T-helper 2 cell treated with Interferon-gamma antibody and Interleukin-4, amounts not matched to agents 5 μg/mL and 100 μg/mL, for 36 hours (primary cell): ENCODE measurements around the gene LRRC55.

Experiments
- DNase-seq: peaks from one replicate; pipeline ENCODE4 v3.0.0; 2021; ENCODE audit warnings: low spot score
- H3K27ac Mint-ChIP-seq: one replicate; pipeline ENCODE4 v1.8.0; 2021; ENCODE audit warnings: mild to moderate bottlenecking, mixed read lengths
- H3K27me3 Mint-ChIP-seq: one replicate; pipeline ENCODE4 v1.8.0; 2021; ENCODE audit warnings: low read depth, mixed read lengths
- H3K36me3 Mint-ChIP-seq: one replicate; pipeline ENCODE4 v1.8.0; 2021; ENCODE audit warnings: low read depth, mixed read lengths
- H3K4me1 Mint-ChIP-seq: one replicate; pipeline ENCODE4 v1.8.0; 2021; ENCODE audit warnings: low read depth, mixed read lengths
- H3K4me3 Mint-ChIP-seq: one replicate; pipeline ENCODE4 v1.8.0; 2022; ENCODE audit warnings: mild to moderate bottlenecking, moderate library complexity, mixed read lengths
- H3K9me3 Mint-ChIP-seq: one replicate; pipeline ENCODE4 v1.8.0; 2021; ENCODE audit warnings: mixed read lengths

LRRC55 gene

DNA sequence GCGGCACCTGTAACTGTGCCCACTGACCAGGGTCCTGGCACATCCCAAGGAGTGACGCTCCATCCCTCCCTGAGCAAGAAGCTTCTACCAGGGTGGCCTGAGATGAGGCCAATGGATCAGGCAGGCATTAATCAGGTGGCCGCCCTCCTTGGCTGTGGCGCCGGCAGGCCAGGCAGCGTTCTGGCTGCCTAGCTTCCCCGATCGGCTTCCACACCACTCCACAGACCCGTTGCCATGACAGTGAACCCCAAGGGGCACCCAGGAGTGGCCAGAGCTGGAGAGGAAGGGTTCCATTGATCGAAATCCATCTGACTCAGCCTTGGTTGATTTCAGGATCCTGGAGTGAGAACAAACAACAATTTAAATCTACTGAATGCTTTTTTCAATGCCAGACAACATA, 20.5 kb downstream of the LRRC55 start:
- H3K36me3 Mint-ChIP-seq: no peaks in the 10 kb centered on the region
- H3K4me3 Mint-ChIP-seq: no peak overlapping the region
- H3K27ac Mint-ChIP-seq: no peak overlapping the region

DNA sequence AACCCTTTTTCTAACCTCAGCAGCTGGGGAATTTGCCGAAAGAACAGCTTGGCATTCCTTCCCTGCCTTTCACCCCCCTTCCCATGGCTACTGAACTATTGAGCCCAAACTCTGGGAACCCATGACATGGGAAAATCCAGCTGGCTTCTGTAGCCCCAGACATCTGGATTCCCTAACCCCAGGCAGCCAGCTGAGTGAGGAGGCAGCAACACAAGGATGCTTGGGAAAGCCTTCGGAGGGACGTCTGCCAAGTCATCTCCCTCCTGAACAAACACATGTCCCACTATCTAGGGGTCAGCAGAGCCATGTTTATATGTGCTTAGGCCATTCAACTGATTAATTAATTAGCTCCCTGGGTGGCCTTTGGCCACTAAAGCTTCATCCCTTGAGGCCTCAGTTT, 21.6 kb downstream of the LRRC55 start:
- H3K36me3 Mint-ChIP-seq: no peaks in the 10 kb centered on the region
- no peaks in the 10 kb centered on the region for H3K27me3 Mint-ChIP-seq
- no peaks in the 10 kb centered on the region for H3K9me3 Mint-ChIP-seq
- no peak overlapping the region for H3K27ac Mint-ChIP-seq
- no peak for DNase-seq
- no peaks in the 10 kb centered on the region for H3K4me1 Mint-ChIP-seq
- no peak overlapping the region for H3K4me3 Mint-ChIP-seq

More for the DNA sequence above, 20.5 kb downstream of the LRRC55 start:
- Mint-ChIP-seq H3K27me3 (no peaks in the 10 kb centered on the region), H3K4me1 (no peaks in the 10 kb centered on the region), H3K9me3 (no peaks in the 10 kb centered on the region)
- DNase-seq: no peak

DNA sequence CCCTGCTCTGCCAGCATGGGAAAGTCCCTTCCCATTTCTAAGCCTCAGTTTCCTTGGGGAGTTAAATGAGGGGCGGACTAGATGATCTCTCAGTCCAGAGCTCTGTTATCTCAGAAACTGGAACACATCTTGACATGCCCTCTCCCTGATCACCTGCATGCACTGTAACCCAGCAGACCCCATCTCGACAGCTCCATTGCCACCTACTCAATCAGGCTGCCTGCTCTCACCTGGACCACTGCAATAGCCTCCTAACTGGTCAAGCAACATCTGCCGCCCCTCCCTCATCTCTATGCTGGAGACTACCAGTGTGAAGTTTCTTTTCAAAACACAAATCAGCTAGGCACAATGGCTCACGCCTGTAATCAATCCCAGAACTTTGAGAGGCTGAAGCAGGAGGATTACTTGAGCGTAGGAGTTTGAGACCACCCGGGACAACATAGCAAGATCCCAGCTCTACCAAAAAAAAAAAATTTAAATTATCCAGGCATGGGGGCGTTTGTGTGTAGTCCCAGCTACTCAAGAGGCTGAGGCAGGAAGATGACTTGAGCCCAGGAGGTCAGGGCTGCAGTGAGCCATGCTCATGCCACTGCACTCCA, 22.2 kb downstream of the LRRC55 start:
- Mint-ChIP-seq H3K9me3 (no peaks in the 10 kb centered on the region), H3K4me1 (no peaks in the 10 kb centered on the region), H3K27me3 (no peaks in the 10 kb centered on the region), H3K4me3 (no peak overlapping the region), H3K36me3 (no peaks in the 10 kb centered on the region), H3K27ac (no peak overlapping the region)
- no peak for DNase-seq

DNA sequence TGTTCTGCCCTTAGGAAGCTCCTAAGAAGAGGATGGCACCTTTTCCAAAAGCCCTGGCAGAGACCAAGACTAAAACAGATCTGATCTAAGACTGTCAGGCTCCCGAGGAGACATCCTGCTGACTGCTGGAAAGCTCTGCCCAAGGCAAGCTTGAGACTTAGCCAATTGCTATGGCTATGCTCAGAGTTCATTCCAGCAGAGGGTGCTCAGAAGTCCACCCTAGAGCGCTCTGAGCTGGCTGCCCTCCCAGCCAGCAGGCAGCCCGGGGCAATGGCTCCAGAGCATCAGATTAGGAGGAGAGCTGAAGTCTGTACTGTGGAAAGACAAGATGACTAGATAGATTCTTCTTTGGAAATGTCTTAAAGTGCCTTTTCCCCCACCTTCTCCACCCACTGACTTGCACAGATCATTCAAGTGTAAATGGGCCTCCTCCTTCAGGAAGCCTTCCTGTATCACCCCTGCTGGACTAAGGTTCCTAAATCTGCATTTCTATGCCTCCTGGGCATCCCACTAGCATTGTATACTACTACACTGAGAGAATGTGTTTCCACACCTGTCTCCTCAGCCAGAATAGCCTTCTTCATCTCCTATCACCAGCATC, 23.4 kb downstream of the LRRC55 start:
- H3K4me1 Mint-ChIP-seq: no peaks in the 10 kb centered on the region
- no peak for DNase-seq

DNA sequence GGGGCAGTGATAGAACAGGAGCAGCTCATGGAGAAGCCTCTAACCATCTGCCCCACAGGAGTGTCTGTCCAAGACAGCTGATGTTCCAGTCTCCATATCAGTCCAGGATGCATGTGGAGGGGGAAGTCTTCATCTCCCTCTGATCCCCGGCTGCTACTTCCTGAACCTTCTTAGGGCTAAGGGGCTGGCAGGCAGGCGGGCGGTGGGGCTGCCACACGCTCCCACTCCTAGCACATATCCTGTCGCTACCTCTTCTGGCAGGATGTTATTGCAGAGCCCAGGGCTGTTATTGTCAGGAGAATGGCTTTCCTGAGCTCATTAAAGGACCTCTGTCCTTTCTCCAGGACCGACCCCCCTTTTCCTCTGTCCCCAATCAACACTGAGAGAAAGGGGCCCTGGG, 25.4 kb downstream of the LRRC55 start:
- Mint-ChIP-seq H3K4me3 (no peak overlapping the region), H3K9me3 (no peaks in the 10 kb centered on the region), H3K36me3 (no peaks in the 10 kb centered on the region), H3K27ac (no peak overlapping the region), H3K27me3 (no peaks in the 10 kb centered on the region), H3K4me1 (no peaks in the 10 kb centered on the region)
- no peak for DNase-seq

More for the DNA sequence above, 23.4 kb downstream of the LRRC55 start:
- Mint-ChIP-seq H3K36me3 (no peaks in the 10 kb centered on the region), H3K4me3 (no peak overlapping the region), H3K27me3 (no peaks in the 10 kb centered on the region), H3K9me3 (no peaks in the 10 kb centered on the region), H3K27ac (no peak overlapping the region)

DNA sequence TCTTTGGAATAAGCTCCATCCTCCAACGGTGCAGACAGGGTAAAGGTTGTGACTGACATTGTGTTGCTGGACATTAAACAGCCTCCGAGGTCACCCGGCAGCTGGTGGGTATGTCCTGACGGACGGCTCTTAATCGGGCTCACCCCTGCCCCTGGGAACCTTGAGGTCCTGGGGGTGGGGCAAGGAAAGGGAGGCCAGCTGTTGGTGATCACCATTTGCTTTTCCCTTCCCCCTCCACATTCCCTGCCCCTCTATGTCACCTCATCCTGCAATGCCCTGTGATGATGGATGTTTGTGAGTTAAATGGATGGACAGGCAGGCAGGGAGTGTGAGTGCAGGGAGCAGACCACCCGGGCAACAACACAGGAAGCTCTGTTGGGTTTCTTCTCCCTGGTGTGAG, 29.0 kb downstream of the LRRC55 start:
- Mint-ChIP-seq H3K27me3 (no peaks in the 10 kb centered on the region), H3K4me3 (no peak overlapping the region), H3K27ac (no peak overlapping the region), H3K9me3 (no peaks in the 10 kb centered on the region), H3K4me1 (no peaks in the 10 kb centered on the region), H3K36me3 (no peaks in the 10 kb centered on the region)
- no peak for DNase-seq

DNA sequence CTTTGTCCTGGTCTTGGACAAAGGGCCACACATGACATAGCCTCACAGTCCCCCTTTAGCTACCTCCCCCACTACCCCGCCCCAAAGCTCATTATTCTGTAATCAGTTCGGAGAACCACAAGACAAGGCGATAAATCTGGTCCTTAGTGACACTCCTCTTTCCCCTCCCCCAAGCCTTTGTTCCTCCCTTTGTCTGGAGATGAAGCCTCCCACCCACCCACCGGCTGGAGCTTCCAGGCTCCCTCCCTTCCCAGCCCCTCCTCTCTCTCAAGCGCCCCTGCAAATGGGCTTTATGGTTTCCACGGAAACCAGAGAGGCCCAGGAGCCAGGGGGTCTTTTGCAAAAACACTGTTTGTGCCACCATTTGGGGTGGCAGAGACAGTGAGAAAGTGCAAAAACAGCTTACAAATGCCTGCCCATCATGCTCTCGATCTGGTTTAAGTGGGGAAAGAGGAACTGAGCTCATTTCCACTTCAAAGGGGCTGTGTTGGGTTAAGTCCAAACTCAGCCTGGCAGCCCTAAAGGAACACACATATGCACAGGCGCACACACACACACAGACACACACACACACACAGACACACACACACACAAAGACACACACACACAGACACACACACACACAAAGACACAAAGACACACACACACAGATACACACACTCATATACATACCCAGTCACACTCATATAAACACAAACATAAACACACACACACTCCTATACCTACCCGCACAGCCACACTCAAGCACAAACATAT, 31.8 kb downstream of the LRRC55 start:
- Mint-ChIP-seq H3K36me3 (no peaks in the 10 kb centered on the region), H3K4me3 (no peak overlapping the region), H3K27me3 (no peaks in the 10 kb centered on the region), H3K4me1 (no peaks in the 10 kb centered on the region), H3K9me3 (no peaks in the 10 kb centered on the region), H3K27ac (no peak overlapping the region)
- no peak for DNase-seq

DNA sequence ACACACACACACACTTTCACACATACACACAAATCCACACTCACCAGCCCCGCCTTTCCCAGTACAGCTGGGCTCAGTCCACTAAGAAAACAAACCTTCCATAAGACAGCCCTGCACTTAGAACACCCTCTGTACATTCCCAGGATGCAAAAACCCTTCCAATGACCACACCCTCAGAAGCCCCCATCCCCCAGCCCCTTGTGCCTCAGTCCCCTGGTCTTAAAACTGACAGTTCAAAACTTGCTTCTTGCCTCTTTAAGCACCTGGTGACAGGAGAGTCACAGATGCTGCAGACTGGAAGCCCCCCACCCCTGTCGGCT, 32.3 kb downstream of the LRRC55 start:
- no peak overlapping the region for H3K4me3 Mint-ChIP-seq
- no peaks in the 10 kb centered on the region for H3K4me1 Mint-ChIP-seq
- H3K36me3 Mint-ChIP-seq: no peaks in the 10 kb centered on the region
- no peaks in the 10 kb centered on the region for H3K27me3 Mint-ChIP-seq
- H3K27ac Mint-ChIP-seq: no peak overlapping the region
- H3K9me3 Mint-ChIP-seq: no peaks in the 10 kb centered on the region
- DNase-seq: no peak

DNA sequence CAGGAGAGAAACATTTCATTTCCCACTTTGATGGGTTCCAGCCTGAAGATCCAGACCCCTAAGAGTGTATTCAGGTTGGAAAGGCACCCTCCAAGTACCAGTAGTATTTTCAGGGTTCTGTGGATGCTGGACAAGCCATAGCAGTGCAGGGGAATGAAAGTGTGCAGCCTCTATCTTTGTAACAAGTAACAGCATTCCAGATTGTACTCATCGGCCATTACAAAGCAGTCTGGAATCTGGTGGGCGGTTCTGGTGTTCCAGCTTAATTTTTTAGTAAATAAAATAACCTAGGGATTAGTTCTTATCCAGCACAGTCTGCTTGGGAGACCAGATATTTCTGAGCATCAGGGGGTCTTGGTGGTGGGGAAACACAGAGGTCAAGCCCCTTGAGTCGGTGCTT, 32.7 kb downstream of the LRRC55 start:
- no peak overlapping the region for H3K4me3 Mint-ChIP-seq
- H3K27me3 Mint-ChIP-seq: no peaks in the 10 kb centered on the region
- DNase-seq: no peak
- no peaks in the 10 kb centered on the region for H3K36me3 Mint-ChIP-seq
- H3K4me1 Mint-ChIP-seq: no peaks in the 10 kb centered on the region
- no peaks in the 10 kb centered on the region for H3K9me3 Mint-ChIP-seq
- no peak overlapping the region for H3K27ac Mint-ChIP-seq

DNA sequence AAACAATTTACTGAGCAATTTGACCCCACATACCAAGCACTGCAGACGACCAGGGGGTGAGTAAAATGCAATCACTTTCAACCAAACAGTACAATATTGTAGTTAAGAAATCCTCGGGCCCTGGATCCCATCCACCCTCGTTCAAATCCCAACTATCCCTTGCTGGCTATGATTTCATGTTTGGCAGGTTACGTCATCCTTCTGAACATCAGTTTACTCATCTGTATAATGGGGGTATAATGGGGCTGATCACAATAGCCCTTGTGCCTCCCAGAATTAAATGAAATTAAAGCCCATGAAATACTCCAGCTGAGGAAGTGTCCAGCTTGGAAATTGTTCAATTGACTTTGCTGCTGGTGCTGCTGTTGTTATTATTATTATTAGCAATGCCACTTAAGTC, 34.7 kb downstream of the LRRC55 start:
- H3K4me1 Mint-ChIP-seq: no peaks in the 10 kb centered on the region
- no peak for DNase-seq
- H3K36me3 Mint-ChIP-seq: no peaks in the 10 kb centered on the region
- H3K4me3 Mint-ChIP-seq: no peak overlapping the region
- no peaks in the 10 kb centered on the region for H3K27me3 Mint-ChIP-seq
- no peaks in the 10 kb centered on the region for H3K9me3 Mint-ChIP-seq
- no peak overlapping the region for H3K27ac Mint-ChIP-seq

DNA sequence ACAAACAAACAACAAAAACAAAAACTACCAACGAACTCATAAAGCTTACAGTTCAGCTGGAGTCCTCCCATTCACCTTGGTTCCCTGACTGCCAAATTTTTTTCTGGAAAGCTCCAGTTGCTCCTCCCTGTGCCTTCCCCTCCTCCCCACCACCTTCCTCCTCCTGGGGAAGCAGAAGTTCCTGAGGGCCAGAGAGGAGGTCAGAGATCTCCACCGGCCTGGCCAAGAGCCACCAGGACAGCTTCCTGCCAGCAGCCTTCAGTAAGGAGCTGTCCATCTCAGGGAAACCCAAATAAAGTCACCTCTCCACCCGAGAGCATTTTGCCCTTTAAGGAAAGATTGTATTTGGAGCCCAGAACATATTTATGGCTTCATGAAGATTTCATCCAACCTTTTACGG, 35.3 kb downstream of the LRRC55 start:
- Mint-ChIP-seq H3K4me1 (no peaks in the 10 kb centered on the region), H3K27me3 (no peaks in the 10 kb centered on the region), H3K36me3 (no peaks in the 10 kb centered on the region), H3K27ac (no peak overlapping the region), H3K9me3 (no peaks in the 10 kb centered on the region), H3K4me3 (no peak overlapping the region)
- no peak for DNase-seq

DNA sequence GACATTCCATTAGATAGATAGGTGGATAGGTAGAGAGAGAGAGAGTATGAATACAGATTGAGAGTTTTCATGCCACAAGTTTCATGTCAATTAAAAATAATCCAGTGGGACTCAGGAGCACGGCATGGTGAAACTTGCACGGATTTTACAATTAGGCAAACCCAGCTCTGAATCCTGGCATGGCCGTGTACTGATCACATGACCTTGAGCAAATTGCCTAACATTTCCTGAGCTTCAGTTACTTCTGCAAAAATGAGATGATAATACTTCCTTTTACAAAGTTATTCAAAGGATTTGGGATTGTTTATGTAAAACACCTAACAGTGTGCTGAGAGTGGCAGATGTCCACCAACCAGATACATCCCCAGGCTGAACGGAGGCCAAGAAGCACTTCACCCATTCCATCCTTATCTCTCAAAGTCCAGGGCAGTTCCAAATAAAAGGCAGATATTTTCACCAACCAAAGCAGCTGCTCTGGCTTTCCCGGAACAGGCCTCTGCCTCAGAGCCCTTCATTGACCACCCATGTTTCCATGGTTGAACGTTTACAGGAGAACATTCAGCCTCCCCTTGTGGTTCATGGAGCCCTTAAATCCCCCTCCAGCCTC, 37.4 kb downstream of the LRRC55 start:
- H3K27ac Mint-ChIP-seq: no peak overlapping the region
- DNase-seq: no peak

DNA sequence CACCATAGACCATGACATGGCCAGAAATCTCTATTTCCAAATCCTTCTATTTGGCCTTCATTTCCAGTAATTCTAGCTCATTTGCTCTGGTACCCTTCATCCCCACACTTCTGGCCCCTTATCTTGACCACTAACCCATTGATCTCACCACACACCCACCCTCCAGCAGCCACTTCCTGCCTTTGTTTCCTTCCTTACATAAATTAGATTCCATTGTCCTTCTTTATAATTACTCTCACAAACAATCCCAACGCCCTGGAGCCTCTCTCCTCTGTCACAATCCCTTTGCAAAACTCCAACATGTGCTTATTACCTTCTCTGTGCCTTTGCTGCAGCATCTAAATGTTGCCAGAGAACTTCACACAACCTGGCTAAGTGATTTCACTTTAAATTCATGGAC, 40.5 kb downstream of the LRRC55 start:
- Mint-ChIP-seq H3K9me3 (no peaks in the 10 kb centered on the region), H3K27ac (no peak overlapping the region), H3K36me3 (no peaks in the 10 kb centered on the region), H3K4me3 (no peak overlapping the region), H3K27me3 (no peaks in the 10 kb centered on the region), H3K4me1 (no peaks in the 10 kb centered on the region)
- DNase-seq: no peak

More for the DNA sequence above, 37.4 kb downstream of the LRRC55 start:
- Mint-ChIP-seq H3K27me3 (no peaks in the 10 kb centered on the region), H3K4me3 (no peak overlapping the region), H3K4me1 (no peaks in the 10 kb centered on the region), H3K9me3 (no peaks in the 10 kb centered on the region), H3K36me3 (no peaks in the 10 kb centered on the region)

DNA sequence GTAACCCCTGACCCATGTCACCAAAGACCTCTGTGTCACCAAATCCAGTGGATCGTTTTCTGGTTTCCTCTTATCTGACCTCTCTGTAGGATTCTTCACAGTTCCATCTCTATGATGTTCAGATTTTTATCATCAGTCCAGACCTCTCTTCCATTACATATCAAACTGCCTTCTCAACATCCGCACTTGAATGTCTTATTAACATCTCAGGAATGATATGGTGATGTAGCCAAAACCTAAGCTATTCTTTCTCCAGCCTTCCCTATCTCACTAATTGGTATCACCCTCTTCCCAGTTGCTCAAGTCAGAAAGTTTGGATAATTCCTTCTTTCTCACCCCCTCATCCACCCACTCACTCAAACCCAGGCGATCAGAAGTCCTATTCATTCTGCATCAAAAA, 41.8 kb downstream of the LRRC55 start:
- Mint-ChIP-seq H3K9me3 (no peaks in the 10 kb centered on the region), H3K27me3 (no peaks in the 10 kb centered on the region), H3K4me3 (no peak overlapping the region), H3K27ac (no peak overlapping the region), H3K36me3 (no peaks in the 10 kb centered on the region), H3K4me1 (no peaks in the 10 kb centered on the region)
- no peak for DNase-seq
